ENCODE measurements around the gene BTN2A1.
"Not testable (repeated sequence)": the region's sequence is repeated elsewhere in the genome, so short reads cannot be mapped to it uniquely, and the experiment has no call there.

Gene BTN2A1

DNA sequence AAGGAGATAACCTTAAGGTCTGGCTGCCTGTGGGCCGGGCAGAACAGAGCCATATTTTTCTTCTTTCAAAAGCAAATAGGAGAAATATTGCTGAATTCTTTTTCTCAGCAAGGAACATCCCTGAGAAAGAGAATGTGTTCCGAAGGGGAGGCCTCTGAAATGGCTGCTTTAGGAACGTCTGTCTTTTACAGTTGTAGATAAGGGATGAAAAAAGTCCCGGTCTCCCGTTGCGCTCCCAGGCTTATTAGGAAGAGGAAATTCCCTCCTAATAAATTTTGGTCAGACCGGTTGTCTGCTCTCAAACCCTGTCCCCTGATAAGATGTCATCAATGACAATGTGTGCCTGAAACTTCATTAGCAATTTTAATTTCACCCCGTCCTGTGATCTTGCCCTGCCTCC is 24.1 kb upstream of the BTN2A1 start:
- DNase-seq: not testable (repeated sequence)

DNA sequence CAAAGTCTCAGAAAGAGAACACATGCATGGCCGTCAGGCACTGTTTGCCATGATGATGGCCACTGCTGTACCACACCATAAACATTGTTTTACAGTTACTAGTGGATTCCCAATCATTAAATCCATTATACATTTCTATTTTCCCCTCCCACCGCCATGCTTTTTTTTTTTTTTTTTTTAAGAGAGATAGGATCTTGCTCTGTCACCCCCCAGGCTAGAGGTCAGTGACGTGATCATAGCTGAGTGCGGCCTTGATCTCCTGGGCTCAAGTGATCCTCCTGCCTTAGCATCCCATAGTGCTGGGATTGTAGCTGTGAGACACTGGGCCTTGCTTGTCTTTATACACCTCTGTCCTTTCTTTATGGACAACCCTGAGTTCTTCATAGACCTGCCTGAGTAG is 21.7 kb upstream of the BTN2A1 start:
- no peak for DNase-seq

GRCh38 chr6:26437550-26437949 is 20.2 kb upstream of the BTN2A1 start:
- no peak for DNase-seq

GRCh38 chr6:26438000-26438399 is 19.8 kb upstream of the BTN2A1 start:
- DNase-seq: no peak

GRCh38 chr6:26439151-26440125 is 18.3 kb upstream of the BTN2A1 start:
- DNase-seq: no peak

DNA sequence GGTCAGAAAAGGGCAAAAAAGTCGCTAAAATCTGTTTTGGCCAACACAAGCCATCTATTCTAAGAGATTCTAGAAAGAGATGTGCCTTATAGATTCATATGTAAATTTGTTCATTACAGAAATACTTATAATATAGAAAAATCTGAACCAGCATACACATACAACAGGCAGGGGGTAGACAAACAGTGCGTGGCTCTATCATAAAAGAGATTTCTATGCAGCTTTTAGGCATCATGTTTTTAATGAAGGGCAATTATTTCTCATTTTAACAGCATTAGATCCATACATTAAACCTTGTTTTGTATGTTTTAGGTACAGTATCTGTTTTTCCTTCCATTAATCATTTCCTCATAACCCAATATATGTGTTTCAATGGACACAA is 16.8 kb upstream of the BTN2A1 start:
- DNase-seq: no peak

DNA sequence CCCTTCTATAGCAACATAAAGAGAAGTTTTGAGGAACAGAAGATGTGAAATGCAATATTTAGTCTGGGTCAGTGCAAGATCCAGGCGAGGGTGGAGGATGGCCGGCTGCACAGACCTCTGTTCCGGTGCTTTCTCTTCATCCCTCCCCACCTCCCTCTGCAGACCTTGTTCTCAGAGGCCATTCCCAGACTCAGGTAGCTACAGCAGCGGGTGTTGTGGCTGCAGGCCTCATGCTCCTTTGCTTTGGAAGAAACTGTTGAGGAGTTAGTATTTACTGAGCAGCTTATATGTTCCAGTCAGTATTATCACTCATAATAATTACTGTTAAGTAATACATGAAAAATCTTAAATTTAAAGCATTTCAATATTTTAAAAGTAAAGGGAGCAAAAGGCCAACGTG is 15.8 kb upstream of the BTN2A1 start:
- no peak for DNase-seq

DNA sequence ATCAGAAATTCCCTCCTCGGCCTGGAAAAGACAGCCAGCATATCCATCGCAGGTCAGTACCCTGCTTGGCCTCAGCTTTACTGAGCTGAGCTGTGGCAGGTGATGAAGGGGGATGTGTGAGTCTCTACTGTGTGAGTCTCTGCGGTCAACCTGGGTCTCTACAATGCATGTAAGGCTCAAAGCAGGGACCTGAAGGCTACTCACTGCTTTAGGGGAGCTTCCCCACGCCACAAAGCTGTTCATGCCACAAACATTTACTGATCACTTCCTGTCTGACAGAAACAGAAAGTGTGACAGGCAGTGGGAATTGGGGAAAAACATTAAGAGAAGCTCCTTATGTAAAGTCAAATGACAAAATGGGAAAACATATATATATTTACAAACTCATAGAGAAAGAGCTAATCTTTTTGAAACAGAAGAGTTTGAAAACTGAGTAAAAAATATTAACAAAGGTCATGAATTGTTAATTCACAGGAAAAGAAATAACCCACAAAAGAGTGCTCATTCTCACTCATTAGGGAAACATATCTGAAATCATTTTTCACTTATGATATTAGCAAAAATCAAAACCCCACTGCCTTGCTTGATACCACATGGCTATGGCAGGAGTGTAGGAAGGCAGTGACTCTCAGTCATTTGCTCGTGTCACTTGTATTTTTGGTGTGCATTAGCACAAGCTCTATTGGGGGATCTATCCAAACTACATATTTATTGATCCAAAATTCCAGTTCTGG is 11.7 kb upstream of the BTN2A1 start:
- DNase-seq: no peak

DNA sequence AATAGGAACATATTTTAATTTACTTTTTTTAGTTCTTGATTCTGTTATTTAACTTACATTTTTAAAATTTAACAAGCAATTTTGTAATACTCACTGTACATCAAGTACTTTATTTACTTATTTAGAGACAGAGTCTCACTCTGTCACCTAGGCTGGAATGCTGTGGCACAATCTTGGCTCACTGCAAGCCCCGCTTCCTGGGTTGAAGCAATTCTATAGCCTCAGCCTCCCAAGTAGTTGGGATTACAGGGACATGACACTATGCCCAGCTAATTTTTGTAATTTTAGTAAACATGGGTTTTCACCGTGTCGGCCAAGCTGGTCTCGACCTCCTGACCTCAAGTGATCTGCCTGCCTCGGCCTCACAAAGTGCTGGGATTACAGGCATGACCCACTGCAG is 10.5 kb upstream of the BTN2A1 start:
- no peak for DNase-seq

DNA sequence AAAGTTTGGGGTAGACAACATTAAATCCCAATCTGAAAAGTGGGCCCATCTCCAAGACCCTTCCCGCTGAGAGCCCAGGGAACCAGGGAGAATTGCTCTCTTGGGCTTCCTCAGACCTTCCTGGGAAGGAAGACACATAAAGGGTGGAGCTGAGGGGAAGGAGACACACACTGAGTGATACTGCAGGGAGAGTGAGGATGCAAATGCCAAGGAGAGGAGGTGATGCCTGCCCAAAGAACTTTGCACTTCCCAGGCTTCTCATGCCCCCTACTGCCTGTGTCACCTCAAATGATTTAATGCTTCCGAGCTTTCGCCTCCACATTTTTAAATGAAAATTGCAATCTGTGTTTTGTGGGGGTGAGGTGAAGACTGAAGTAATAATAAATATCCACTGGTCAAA is 7.5 kb upstream of the BTN2A1 start:
- DNase-seq: no peak

DNA sequence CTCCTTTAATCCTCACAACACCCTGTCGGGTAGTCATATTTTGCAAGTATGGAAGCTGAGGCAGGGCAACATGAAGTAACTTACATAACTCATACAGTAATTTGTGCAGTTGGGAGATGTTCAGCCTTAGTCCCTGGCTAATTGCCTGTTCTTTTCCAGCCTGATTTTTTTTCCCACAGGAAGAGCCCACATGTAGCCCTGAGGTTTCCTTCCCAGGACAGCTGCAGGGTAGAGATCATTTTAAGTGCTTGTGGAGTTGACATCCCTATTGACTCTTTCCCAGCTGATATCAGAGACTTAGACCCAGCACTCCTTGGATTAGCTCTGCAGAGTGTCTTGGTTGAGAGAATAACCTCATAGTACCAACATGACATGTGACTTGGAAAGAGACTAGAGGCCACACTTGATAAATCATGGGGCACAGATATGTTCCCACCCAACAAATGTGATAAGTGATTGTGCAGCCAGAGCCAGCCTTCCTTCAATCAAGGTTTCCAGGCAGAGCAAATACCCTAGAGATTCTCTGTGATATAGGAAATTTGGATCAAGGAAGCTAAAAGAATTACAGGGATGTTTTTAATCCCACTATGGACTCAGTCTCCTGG is 5.0 kb upstream of the BTN2A1 start:
- DNase-seq: no peak

DNA sequence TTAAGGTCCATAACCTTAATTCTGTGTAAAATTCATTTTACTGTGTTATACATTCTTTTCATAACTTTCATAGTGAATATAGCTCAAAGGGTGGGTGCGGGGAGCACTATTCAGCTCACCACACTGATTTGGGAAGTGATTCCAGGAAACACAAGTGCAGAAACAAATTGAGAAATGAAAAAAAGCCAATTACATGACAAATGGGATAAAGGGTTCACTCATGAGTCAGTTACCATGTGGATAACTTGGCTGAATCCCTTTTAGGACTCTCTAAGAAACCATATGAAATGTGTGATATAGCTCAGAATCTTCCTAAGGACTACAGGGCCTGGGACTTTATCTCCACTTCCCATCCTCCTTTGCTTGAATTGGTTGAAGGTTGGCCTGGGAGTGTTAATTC is 3.1 kb upstream of the BTN2A1 start:
- no peak for DNase-seq

DNA sequence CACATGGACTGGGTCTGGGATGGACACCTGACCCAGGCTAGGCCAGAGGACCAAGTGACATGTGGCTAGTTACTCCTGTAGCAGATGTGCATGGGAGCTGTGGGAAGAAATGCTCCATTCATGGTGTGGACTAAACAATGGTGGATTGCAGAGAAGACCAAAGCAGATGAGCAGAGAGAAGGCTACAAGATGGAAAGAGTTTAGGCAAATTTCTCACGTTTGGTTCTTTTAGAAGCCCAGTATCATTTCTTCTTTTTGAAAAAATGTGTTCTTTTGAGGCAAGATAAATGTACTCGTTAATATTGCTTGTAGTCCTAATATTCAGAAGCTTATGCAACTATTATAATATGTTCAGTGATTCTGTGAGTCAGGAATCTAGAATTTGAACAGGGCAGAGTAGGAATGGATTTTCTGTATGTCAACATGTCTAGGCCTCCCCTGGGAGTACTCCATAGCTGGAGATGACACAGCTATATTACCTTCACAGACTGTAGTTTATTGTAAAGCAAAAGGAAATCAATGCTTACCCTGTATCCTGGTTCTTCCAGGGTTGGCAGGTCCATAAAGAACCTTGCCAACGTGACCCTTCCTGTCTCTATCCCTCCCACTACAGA is 2.3 kb upstream of the BTN2A1 start:
- DNase-seq: no peak

DNA sequence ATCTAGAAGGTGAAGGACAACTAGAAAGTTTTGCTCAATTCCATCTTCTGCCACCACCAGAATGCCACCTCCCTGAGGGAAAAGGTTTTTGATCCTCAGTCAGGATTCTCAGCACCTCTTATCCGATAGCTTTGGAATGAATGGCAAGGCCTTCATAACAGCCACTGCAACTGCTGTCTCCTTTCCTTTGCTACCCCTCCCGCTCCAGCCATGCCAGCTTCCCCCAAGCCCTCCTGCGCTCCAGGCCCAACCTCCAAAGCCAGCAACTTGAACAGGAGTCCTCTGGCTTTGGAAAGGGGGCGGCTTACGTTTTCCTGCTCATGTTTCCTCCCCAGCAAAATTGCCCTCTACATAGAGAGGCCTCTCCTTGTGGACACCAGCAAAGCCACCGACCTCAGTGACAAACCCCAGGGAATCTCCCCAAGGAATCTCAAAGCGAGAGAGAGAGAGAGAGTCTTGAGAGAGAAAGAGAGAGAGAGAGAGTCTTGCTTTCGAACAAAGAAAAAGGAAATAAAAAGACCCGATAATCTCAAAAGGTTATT is 420 bp upstream of the BTN2A1 start:
- no peak for DNase-seq

DNA sequence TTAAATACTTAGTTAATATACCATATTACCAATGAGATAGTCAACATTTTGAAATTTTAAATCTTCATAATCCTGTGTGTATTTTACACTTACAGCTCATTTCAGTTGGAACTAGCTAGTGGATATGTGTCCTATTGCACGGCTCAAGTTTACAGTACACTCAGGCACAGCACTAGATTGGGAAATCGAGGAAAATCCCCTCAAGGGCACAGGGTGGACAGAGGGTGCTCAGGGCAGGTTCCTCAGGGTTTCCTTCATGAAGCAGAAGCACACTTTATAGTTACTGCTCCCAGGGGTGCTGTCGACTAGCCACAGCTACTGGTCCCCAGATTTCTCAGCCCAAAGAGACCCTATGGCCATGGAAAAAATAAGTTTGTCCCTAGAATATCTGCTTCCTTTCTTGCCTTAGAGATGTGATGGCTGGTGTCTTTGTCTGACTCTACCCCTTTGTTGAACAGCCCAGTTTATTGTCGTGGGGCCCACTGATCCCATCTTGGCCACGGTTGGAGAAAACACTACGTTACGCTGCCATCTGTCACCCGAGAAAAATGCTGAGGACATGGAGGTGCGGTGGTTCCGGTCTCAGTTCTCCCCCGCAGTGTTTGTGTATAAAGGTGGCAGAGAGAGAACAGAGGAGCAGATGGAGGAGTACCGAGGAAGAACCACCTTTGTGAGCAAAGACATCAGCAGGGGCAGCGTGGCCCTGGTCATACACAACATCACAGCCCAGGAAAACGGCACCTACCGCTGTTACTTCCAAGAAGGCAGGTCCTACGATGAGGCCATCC is 1.5 kb downstream of the BTN2A1 start:
- DNase-seq: no peak

DNA sequence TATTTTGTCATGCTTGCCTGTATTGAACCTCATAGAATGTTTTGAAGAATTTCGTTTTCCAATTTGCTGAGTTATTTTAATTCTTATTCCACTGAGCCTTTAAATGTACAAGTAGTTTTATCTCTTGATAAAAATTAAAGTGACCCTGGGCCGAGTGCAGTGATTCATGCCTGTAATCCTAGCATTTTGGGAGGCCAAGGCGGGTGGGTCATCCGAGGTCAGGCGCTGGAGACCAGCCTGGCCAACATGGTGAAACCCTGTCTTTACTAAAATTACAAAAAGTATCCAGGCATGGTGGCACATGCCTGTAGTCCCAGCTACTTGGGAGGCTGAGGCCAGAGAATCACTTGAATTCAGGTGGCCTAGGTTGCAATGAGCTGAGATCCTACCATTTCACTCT is 3.6 kb downstream of the BTN2A1 start:
- not testable (repeated sequence) for DNase-seq

- no peak for DNase-seq
Measured at GRCh38 chr6:26464014-26464413, 6.3 kb downstream of the BTN2A1 start.

DNA sequence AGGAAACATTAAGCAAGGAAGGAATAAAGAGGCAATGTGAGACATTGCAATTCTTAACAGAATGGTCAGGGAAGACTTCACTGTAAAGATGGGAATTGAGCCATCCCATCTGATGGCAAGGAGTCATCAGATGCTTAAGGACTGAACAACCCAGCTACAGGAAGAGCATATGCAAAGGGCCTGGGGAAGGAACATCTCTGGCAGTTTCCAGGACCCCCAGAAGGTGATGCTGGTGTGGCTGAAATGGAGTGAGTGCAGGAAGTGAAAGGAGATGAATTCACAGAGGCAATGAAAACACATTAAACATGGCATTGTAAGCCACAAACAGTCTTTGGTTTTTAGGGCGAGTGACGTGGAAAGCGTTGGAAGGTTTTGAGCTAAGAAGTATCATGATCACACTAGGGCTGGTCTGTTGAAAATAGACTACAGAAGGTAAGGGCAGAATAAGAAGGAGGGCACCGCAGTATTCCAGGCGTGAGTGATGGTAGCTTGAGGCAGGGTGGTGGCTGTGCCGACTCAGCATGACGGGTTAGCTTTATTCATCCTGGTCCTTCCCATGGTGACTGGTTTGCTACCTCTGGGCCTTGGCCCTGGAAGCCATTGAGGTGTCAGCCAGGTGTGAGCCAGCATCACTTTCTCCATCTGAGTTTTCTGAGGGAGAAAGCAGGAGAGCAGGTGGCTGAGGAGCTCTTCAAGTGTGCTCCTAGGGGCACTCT is 6.8 kb downstream of the BTN2A1 start:
- no peak for DNase-seq

GRCh38 chr6:26465776-26466175 is 8.0 kb downstream of the BTN2A1 start:
- DNase-seq: no peak

- no peak for DNase-seq
Measured at GRCh38 chr6:26468829-26469228, 11.1 kb downstream of the BTN2A1 start.

DNA sequence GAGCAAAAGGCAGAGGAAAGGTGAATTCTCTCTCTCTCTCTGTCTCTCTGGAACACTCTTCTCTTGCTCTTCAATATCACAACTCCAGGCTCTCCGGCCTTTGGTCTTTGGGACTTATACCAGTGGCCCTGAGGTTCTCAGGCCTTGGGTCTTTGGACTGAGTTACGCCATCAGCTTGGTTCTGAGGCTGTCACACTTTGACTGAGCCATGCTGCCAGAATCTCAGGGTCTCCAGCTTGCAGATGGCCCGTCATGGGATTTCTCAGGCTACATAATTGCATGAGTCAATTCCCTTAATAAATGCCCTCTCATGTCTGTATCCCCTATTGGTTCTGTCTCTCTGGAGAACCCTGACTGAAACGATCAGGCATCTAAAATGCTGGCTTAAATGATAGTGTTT is 12.9 kb downstream of the BTN2A1 start:
- no peak for DNase-seq

- DNase-seq: no peak
Measured at GRCh38 chr6:26471970-26472369, 14.2 kb downstream of the BTN2A1 start.

Data from activated CD4-positive, CD25-positive, alpha-beta regulatory T cell treated with anti-CD3 and anti-CD28 coated beads, Interleukin-2, amount 50 U/mL, for 72 hours (primary cell).